Stimulated activated CD4-positive, alpha-beta T cell treated with anti-CD3 and anti-CD28 coated beads, Interleukin-12 subunit alpha, Interleukin-12 subunit beta, amount 100 ng/mL, for 24 hours (primary cell): ENCODE results near the gene HSPE1.
"Not testable (repeated sequence)": the region's sequence is repeated elsewhere in the genome, so short reads cannot be mapped to it uniquely, and the experiment has no call there.

Experiments used
- DNase-seq, 2 experiments: peaks; one replicate each; pipeline ENCODE4 v3.0.0-alpha.2; 2020; ENCODE audit warnings: low read depth in 2 of 2

HSPE1 gene

GRCh38 chr2:197499594-197500502 is at the start of gene HSPE1, which contains the start of gene HSPD1:
TSS of gene HSPE1 (plus strand) at chr2:197500379. CDS start at chr2:197500437, 58 bp downstream.
TSS of gene HSPD1 (minus strand) at chr2:197499840. CDS start at chr2:197498848, 992 bp downstream.
- DNase-seq = peak; percentile 98 to 99

GRCh38 chr2:197450465-197450864 is 49.7 kb upstream of the HSPE1 start:
- DNase-seq = no peak

GRCh38 chr2:197450935-197451358 is 49.2 kb upstream of the HSPE1 start:
- not testable (repeated sequence) for DNase-seq

- DNase-seq = no peak
Observed at GRCh38 chr2:197452754-197453122, 47.4 kb upstream of the HSPE1 start.

GRCh38 chr2:197453123-197453913 is 46.9 kb upstream of the HSPE1 start, which contains the start of gene COQ10B:
TSS of gene COQ10B (plus strand) at chr2:197453552. CDS start at chr2:197453561, 9 bp downstream.
- DNase-seq = peak; percentile 95 to 97

GRCh38 chr2:197453914-197454398 is 46.2 kb upstream of the HSPE1 start:
- no peak for DNase-seq

- no peak for DNase-seq
Observed at GRCh38 chr2:197454923-197455322, 45.3 kb upstream of the HSPE1 start.

- DNase-seq = no peak
Observed at GRCh38 chr2:197455428-197455827, 44.8 kb upstream of the HSPE1 start.

GRCh38 chr2:197460649-197461048 is 39.5 kb upstream of the HSPE1 start:
- no peak for DNase-seq

- DNase-seq = no peak
Observed at GRCh38 chr2:197461057-197461456, 39.1 kb upstream of the HSPE1 start.

- DNase-seq = no peak
Observed at GRCh38 chr2:197464175-197464574, 36.0 kb upstream of the HSPE1 start.

GRCh38 chr2:197472166-197472565 is 28.0 kb upstream of the HSPE1 start:
- no peak for DNase-seq

GRCh38 chr2:197477797-197478196 is 22.4 kb upstream of the HSPE1 start:
- no peak for DNase-seq

- no peak for DNase-seq
Observed at GRCh38 chr2:197480165-197481036, 19.8 kb upstream of the HSPE1 start.

GRCh38 chr2:197484248-197484647 is 15.9 kb upstream of the HSPE1 start:
- DNase-seq = not testable (repeated sequence)

GRCh38 chr2:197486175-197486574 is 14.0 kb upstream of the HSPE1 start:
- DNase-seq = no peak

- DNase-seq = no peak
Observed at GRCh38 chr2:197487385-197487784, 12.8 kb upstream of the HSPE1 start.

GRCh38 chr2:197495433-197496134 is 4.6 kb upstream of the HSPE1 start:
- DNase-seq = no peak

- no peak for DNase-seq
Observed at GRCh38 chr2:197496695-197497094, 3.5 kb upstream of the HSPE1 start.

- DNase-seq = no peak
Observed at GRCh38 chr2:197497326-197497725, 2.9 kb upstream of the HSPE1 start.
